GM06990 (cell line): ENCODE results near the gene SPACA7.

Experiments used
- DNase-seq: peaks from one replicate; pipeline ENCODE4 v3.0.0-alpha.2; 2011; ENCODE audit not compliant: insufficient read length; ENCODE audit errors: extremely low read depth
- H3K27me3 ChIP-seq: replicated peaks from 2 replicates; pipeline ENCODE4 v1.6.0; 2011; ENCODE audit warnings: low read length; ENCODE audit not compliant: control insufficient read depth, insufficient read depth
- H3K36me3 ChIP-seq: 2 replicates; pipeline ENCODE4 v1.5.1; 2011; ENCODE audit warnings: low read length; ENCODE audit not compliant: control insufficient read depth, insufficient read depth
- H3K4me3 ChIP-seq: replicated peaks from 2 replicates; pipeline ENCODE4 v1.5.1; 2011; ENCODE audit warnings: low read depth, mild to moderate bottlenecking, control low read depth, low read length
- TF ChIP-seq, protein P1 (sequence below): IDR thresholded peaks from 2 replicates; pipeline ENCODE4 v1.5.1; 2011; ENCODE audit warnings: low read length, control low read depth, mild to moderate bottlenecking, inconsistent platforms; ENCODE audit not compliant: insufficient read depth, poor library complexity, severe bottlenecking

SPACA7 gene

DNA sequence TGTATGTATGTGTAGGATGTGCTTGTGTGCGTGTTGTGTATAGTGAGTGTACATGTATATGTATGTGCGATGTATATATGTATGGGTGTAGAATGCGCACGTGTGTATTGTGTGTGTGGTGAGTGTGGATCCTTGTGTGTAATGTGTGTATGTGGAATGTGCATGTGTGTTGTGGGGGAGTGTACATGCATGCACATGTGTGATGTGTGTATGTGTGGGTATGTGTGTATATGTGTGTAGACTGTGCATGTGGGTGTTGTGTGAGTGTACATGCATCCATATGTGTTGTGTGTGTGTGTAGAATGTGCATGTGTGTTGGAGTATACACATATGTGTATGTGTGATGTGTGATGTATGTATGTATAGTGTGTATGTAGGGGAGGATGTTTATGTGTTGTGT is 18.0 kb upstream of the SPACA7 start:
- Histone ChIP-seq H3K36me3 (no peaks in the 10 kb centered on the region), H3K27me3 (no peaks in the 10 kb centered on the region), H3K4me3 (no peak overlapping the region)
- no peak for DNase-seq
- TF ChIP-seq, protein P1, sequence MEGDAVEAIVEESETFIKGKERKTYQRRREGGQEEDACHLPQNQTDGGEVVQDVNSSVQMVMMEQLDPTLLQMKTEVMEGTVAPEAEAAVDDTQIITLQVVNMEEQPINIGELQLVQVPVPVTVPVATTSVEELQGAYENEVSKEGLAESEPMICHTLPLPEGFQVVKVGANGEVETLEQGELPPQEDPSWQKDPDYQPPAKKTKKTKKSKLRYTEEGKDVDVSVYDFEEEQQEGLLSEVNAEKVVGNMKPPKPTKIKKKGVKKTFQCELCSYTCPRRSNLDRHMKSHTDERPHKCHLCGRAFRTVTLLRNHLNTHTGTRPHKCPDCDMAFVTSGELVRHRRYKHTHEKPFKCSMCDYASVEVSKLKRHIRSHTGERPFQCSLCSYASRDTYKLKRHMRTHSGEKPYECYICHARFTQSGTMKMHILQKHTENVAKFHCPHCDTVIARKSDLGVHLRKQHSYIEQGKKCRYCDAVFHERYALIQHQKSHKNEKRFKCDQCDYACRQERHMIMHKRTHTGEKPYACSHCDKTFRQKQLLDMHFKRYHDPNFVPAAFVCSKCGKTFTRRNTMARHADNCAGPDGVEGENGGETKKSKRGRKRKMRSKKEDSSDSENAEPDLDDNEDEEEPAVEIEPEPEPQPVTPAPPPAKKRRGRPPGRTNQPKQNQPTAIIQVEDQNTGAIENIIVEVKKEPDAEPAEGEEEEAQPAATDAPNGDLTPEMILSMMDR = no peak

DNA sequence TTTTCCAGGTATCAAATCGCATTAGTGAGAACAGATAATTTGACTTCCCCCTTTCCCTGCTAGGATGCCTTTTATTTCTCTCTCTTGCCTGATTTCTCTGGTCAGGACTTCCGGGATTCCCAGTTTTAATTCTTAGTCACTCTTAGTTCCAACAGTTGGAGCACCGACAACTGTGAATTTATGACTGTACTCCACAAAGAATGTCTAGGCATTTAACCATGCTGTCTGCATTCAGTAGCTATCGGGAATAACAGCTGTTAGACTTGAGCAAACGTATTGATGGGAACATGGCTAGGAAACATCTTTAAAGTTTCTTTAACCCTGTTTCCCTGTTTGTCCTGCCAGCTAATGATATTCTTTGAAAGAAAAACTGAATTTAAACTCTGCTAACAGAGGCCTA is 14.1 kb upstream of the SPACA7 start:
- no peaks in the 10 kb centered on the region for H3K27me3 ChIP-seq
- no peak for DNase-seq
- no peak overlapping the region for H3K4me3 ChIP-seq
- no peaks in the 10 kb centered on the region for H3K36me3 ChIP-seq
- TF ChIP-seq, protein P1 = no peak

DNA sequence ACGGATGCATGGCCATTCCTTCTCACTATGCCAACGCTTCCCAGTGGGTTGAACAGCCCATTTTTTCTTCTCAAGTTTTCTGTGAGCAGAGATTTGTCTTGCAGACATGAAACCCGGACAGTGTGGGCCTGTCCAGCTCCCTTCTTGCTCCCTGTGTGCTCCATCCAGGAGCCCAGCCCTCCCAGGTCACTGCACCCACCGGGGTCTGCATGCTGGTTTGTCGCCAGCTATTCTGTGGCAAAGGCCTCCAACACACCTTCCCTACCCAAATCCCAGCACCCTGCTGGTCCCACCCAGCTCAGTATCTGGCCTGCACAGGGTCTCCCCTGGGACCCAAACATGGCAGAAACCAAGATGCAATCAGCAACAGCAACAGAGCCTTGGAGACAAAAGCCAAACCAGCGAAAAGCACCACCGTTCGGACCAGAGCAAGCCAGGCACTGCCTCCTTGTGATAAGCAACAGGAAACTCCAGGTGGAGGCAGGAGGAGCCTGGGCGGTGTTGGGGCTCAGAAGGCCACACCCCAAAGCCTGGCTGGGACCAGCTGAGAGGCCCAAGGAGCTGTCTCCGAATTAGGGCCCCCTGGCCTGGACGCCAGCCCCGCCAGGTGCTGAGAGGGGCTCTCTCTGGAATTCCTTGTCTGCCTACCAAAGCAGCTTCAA is 12.2 kb upstream of the SPACA7 start:
- DNase-seq = no peak
- Histone ChIP-seq H3K4me3 (no peak overlapping the region), H3K27me3 (no peaks in the 10 kb centered on the region), H3K36me3 (no peaks in the 10 kb centered on the region)
- TF ChIP-seq, protein P1 = no peak

DNA sequence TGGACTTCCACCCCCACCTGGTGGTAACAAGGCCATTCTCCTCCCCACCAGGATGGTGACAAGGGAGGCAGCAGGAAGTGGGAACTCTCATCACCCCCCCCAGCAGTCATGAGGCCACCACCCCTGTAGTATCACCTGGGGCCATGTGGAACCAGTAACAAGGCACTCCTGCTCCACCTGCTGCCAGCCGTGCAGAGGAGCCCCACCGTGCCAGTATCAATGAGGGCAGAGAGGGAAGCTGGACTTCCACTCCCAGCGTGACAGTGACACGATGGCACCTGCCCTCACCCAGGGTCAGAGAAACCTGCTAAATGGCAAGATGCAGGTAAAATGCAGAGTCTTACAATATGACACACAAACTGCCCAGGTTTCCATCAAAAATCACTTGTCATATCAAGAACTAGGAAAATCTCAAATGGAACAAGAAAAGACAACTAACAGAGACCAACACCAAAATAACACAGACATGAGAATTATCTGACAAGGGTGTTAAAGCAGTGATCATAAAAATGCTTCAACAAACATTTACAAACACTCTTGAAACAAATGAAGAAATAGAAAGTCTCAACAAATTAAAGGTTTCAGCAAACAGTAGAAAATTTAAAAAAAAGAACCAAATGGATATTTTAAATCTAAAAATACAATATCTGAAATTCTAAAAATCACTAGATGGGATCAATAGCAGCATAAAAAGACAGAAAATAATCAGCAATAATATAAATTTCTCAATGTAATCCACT is 9.1 kb upstream of the SPACA7 start:
- no peak overlapping the region for H3K4me3 ChIP-seq
- H3K36me3 ChIP-seq = no peaks in the 10 kb centered on the region
- no peak for DNase-seq
- TF ChIP-seq, protein P1 = no peak
- H3K27me3 ChIP-seq = no peaks in the 10 kb centered on the region

DNA sequence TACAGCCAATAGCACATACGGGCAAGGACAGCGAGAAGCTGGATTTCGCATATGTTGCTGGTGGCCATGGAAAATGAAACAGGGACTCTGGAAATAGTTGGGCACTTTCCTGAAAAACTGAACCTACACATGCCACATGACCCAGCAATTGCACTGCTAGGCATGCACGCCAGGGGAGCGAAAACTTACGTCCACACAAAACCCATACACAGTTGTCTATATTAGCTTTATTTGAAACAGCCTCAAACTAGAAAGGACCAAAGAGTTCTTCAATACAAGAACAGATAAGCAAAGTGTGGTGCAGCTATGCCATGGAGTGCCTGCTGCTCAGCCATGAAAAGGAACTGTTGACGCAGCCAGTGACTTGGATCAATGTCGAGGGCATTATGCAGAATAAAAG is 7.3 kb upstream of the SPACA7 start:
- no peak overlapping the region for H3K4me3 ChIP-seq
- H3K27me3 ChIP-seq = no peaks in the 10 kb centered on the region
- no peaks in the 10 kb centered on the region for H3K36me3 ChIP-seq
- no peak for DNase-seq
- TF ChIP-seq, protein P1 = no peak
